Neural cell (in vitro differentiated cells): ENCODE data around the gene CCDC158. TPM values are rescaled to one million over a fixed set of nuclear protein-coding genes. Genes with fewer than 3 reads are reported as not detected.

Experiments used
- H2AFZ ChIP-seq: fragments of 200-600, 300-800 bp; sonication (generic), shearing (Covaris generic); 2 replicates; pipeline ENCODE4 v1.6.0; 2014; ENCODE audit warnings: low read depth, mild to moderate bottlenecking, antibody characterized with exemption, low read length, moderate library complexity
- H3F3A ChIP-seq: fragments of 200-600 bp; shearing (Covaris generic); 2 replicates; pipeline ENCODE4 v1.6.1; 2016; ENCODE audit warnings: mild to moderate bottlenecking, moderate library complexity, mixed read lengths, antibody characterized with exemption, low read length; ENCODE audit not compliant: insufficient read depth, poor library complexity, severe bottlenecking
- H3K27ac ChIP-seq: fragments of 200-600, 300-800 bp; sonication (generic), shearing (Covaris generic); 2 replicates; pipeline ENCODE4 v1.5.1; 2014; ENCODE audit warnings: mild to moderate bottlenecking, low read length, moderate library complexity
- H3K27me3 ChIP-seq: fragments of 300-800, 200-600 bp; sonication (generic), shearing (Covaris generic); 2 replicates; pipeline ENCODE4 v1.6.0; 2014; ENCODE audit warnings: mild to moderate bottlenecking, low read depth, low read length, moderate library complexity; ENCODE audit not compliant: insufficient read depth
- H3K36me3 ChIP-seq: fragments of 300-800, 200-600 bp; sonication (generic), shearing (Covaris generic); 2 replicates; pipeline ENCODE4 v1.5.1; 2014; ENCODE audit warnings: mild to moderate bottlenecking, antibody characterized with exemption, low read length, moderate library complexity; ENCODE audit not compliant: insufficient read depth
- H3K4me2 ChIP-seq: fragments of 300-800, 200-600 bp; sonication (generic), shearing (Covaris generic); 2 replicates; pipeline ENCODE4 v1.6.0; 2014; ENCODE audit warnings: mild to moderate bottlenecking, low read length
- H3K4me3 ChIP-seq: fragments of 300-800, 200-600 bp; sonication (generic), shearing (Covaris generic); 2 replicates; pipeline ENCODE4 v1.5.1; 2014; ENCODE audit warnings: mild to moderate bottlenecking, low read length, moderate library complexity
- H3K79me2 ChIP-seq: fragments of 200-600 bp; shearing (Covaris generic); replicated peaks from 2 replicates; pipeline ENCODE4 v1.6.0; 2014; ENCODE audit warnings: mild to moderate bottlenecking, low read length, moderate library complexity; ENCODE audit not compliant: insufficient read depth
- H3K9ac ChIP-seq: fragments of 300-800, 200-600 bp; sonication (generic), shearing (Covaris generic); 2 replicates; pipeline ENCODE4 v1.6.1; 2016; ENCODE audit warnings: mild to moderate bottlenecking, low read length, mixed read lengths
- H3K9me2 ChIP-seq: fragments of 200-600 bp; shearing (Covaris generic); 2 replicates; pipeline ENCODE4 v1.6.1; 2016; ENCODE audit warnings: mild to moderate bottlenecking, low read length, mixed read lengths; ENCODE audit not compliant: insufficient read depth
- H3K9me3 ChIP-seq: fragments of 200-600, 300-800 bp; sonication (generic), shearing (Covaris generic); 2 replicates; pipeline ENCODE4 v1.6.1; 2016; ENCODE audit warnings: mild to moderate bottlenecking, mixed run types, low read length, moderate library complexity, mixed read lengths
- H4K20me1 ChIP-seq: fragments of 200-600 bp; shearing (Covaris generic); 2 replicates; pipeline ENCODE4 v1.6.1; 2016; ENCODE audit warnings: mild to moderate bottlenecking, mixed run types; ENCODE audit not compliant: insufficient read depth
- EP300 ChIP-seq: fragments of 450-650 bp; conservative IDR thresholded peaks from 2 replicates; pipeline ENCODE4 v1.6.1; 2014; ENCODE audit warnings: antibody characterized with exemption, mild to moderate bottlenecking, moderate library complexity; ENCODE audit not compliant: poor library complexity, severe bottlenecking
- EZH2 ChIP-seq: fragments of 200-600, 300-800 bp; shearing (Covaris generic), sonication (generic); IDR thresholded peaks from 2 replicates; pipeline ENCODE4 v1.6.1; 2014; ENCODE audit warnings: antibody characterized with exemption, low read length, borderline replicate concordance, mild to moderate bottlenecking; ENCODE audit not compliant: insufficient read depth, poor library complexity, severe bottlenecking
- MXI1 ChIP-seq: fragments of 450-650 bp; conservative IDR thresholded peaks from 2 replicates; pipeline ENCODE4 v1.6.1; 2014; ENCODE audit warnings: antibody characterized with exemption, mild to moderate bottlenecking; ENCODE audit not compliant: poor library complexity, severe bottlenecking
- POLR2AphosphoS5 ChIP-seq: IDR thresholded peaks from 2 replicates; pipeline ENCODE4 v1.6.1; 2012
- RAD21 ChIP-seq: fragments of 450-650 bp; conservative IDR thresholded peaks from 2 replicates; pipeline ENCODE4 v1.6.1; 2014; ENCODE audit warnings: antibody characterized with exemption, mild to moderate bottlenecking, moderate library complexity
- SMC3 ChIP-seq: fragments of 450-650 bp; conservative IDR thresholded peaks from 2 replicates; pipeline ENCODE4 v1.6.1; 2014; ENCODE audit warnings: antibody characterized with exemption, mild to moderate bottlenecking, moderate library complexity; ENCODE audit not compliant: poor library complexity
- TAF1 ChIP-seq: IDR thresholded peaks from 2 replicates; pipeline ENCODE4 v1.6.1; 2012; ENCODE audit warnings: low read depth
- polyA plus RNA-seq: library from polyadenylated mRNA; depleted of rRNA; stranded (reverse); fragments of >200 nt; gene quantifications from 2 replicates; pipeline ENCODE4 v1.2.3, GENCODE V29; 2014
- TF ChIP-seq, protein P1 (sequence below): IDR thresholded peaks from 2 replicates; pipeline ENCODE4 v1.6.1; 2012; ENCODE audit warnings: borderline replicate concordance
- TF ChIP-seq, protein P2 (sequence below): fragments of 450-650 bp; IDR thresholded peaks from 2 replicates; pipeline ENCODE4 v1.5.1; 2014; ENCODE audit warnings: antibody characterized with exemption, mild to moderate bottlenecking, moderate library complexity; ENCODE audit not compliant: poor library complexity, severe bottlenecking

CCDC158 gene
- polyA plus RNA-seq, 1 donor from 2014 or later, result not detected

DNA sequence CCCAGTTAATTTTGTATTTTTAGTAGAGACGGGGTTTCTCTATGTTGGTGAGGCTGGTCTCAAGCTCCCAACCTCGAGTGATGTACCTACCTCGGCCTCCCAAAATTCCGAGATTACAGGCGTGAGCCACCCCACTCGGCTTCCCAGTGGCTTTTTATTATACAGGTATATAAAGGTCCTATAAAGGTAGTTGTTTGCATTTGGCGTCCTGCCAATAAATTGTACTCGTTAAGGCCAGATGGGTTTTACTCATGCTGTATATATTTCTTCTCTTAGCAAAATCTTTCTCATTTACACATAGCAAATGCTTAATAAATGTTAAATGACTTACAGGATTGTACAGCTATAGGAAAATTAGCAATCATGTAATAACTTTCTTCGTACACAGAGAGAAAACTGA, 20.9 kb upstream of the CCDC158 start:
- H3K9me3 ChIP-seq, result no peaks in the 10 kb centered on the region
- H3F3A ChIP-seq, result peaks cover 5% of the 10 kb centered on the region
- no peaks in the 10 kb centered on the region for H3K9me2 ChIP-seq
- no peaks in the 10 kb centered on the region for H3K36me3 ChIP-seq
- no peak overlapping the region for H2AFZ ChIP-seq
- H3K9ac ChIP-seq, result no peak overlapping the region
- no peaks in the 10 kb centered on the region for H3K27me3 ChIP-seq
- no peak overlapping the region for H3K4me2 ChIP-seq
- TF ChIP-seq EP300, result no peak
- TF ChIP-seq, protein P1, sequence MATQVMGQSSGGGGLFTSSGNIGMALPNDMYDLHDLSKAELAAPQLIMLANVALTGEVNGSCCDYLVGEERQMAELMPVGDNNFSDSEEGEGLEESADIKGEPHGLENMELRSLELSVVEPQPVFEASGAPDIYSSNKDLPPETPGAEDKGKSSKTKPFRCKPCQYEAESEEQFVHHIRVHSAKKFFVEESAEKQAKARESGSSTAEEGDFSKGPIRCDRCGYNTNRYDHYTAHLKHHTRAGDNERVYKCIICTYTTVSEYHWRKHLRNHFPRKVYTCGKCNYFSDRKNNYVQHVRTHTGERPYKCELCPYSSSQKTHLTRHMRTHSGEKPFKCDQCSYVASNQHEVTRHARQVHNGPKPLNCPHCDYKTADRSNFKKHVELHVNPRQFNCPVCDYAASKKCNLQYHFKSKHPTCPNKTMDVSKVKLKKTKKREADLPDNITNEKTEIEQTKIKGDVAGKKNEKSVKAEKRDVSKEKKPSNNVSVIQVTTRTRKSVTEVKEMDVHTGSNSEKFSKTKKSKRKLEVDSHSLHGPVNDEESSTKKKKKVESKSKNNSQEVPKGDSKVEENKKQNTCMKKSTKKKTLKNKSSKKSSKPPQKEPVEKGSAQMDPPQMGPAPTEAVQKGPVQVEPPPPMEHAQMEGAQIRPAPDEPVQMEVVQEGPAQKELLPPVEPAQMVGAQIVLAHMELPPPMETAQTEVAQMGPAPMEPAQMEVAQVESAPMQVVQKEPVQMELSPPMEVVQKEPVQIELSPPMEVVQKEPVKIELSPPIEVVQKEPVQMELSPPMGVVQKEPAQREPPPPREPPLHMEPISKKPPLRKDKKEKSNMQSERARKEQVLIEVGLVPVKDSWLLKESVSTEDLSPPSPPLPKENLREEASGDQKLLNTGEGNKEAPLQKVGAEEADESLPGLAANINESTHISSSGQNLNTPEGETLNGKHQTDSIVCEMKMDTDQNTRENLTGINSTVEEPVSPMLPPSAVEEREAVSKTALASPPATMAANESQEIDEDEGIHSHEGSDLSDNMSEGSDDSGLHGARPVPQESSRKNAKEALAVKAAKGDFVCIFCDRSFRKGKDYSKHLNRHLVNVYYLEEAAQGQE, result no peak
- TF ChIP-seq EZH2, result no peak
- TF ChIP-seq SMC3, result no peak
- no peak for TF ChIP-seq POLR2AphosphoS5
- TF ChIP-seq, protein P2, sequence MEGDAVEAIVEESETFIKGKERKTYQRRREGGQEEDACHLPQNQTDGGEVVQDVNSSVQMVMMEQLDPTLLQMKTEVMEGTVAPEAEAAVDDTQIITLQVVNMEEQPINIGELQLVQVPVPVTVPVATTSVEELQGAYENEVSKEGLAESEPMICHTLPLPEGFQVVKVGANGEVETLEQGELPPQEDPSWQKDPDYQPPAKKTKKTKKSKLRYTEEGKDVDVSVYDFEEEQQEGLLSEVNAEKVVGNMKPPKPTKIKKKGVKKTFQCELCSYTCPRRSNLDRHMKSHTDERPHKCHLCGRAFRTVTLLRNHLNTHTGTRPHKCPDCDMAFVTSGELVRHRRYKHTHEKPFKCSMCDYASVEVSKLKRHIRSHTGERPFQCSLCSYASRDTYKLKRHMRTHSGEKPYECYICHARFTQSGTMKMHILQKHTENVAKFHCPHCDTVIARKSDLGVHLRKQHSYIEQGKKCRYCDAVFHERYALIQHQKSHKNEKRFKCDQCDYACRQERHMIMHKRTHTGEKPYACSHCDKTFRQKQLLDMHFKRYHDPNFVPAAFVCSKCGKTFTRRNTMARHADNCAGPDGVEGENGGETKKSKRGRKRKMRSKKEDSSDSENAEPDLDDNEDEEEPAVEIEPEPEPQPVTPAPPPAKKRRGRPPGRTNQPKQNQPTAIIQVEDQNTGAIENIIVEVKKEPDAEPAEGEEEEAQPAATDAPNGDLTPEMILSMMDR, result no peak
- no peak for TF ChIP-seq TAF1
- TF ChIP-seq MXI1, result no peak
- no peak for TF ChIP-seq RAD21
- H3K79me2 ChIP-seq, result peaks cover 94% of the 10 kb centered on the region
- no peaks in the 10 kb centered on the region for H4K20me1 ChIP-seq
- H3K27ac ChIP-seq, result no peak overlapping the region
- H3K4me3 ChIP-seq, result no peak overlapping the region

DNA sequence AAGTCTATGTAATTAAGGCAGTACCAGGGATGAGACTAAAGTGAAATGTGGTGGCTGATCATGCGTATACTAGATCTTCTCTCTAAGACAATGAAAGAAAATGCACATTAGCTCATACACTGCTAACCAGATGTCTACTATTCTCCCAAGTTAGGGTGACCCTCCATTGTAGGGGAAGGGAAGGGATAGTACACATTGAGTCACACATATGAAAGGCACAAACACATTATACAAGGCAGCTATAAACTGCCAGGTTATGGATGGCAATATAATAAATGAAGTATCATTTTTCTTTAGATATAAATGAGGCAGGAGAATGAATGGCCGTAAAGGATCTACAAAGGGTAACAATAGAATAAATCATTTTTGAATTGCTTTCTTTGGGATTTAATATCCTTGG, 18.6 kb upstream of the CCDC158 start:
- Histone ChIP-seq H3K79me2 (peaks cover 81% of the 10 kb centered on the region), H3K4me3 (no peak overlapping the region)

More for the DNA sequence above, 18.6 kb upstream of the CCDC158 start:
- Histone ChIP-seq H3K4me2 (no peak overlapping the region), H3K9me3 (no peaks in the 10 kb centered on the region), H3K27ac (no peak overlapping the region), H2AFZ (no peak overlapping the region), H4K20me1 (no peaks in the 10 kb centered on the region), H3K9me2 (no peaks in the 10 kb centered on the region), H3F3A (peaks cover 5% of the 10 kb centered on the region), H3K27me3 (no peaks in the 10 kb centered on the region), H3K9ac (no peak overlapping the region), H3K36me3 (no peaks in the 10 kb centered on the region)
- TF ChIP-seq POLR2AphosphoS5 (no peak), EP300 (no peak)
- TF ChIP-seq, protein P1, result no peak
- TF ChIP-seq, protein P2, result no peak
